ENCODE data around the gene MLPH.

Gene MLPH

GRCh38 chr2:237549216-237549615 lies 62.2 kb downstream of the MLPH start:
- no peak for DNase-seq

GRCh38 chr2:237549643-237550415 lies 62.8 kb downstream of the MLPH start:
- no peak for DNase-seq

GRCh38 chr2:237551071-237551574 lies 64.1 kb downstream of the MLPH start:
- DNase-seq: no peak

GRCh38 chr2:237552908-237553307 lies 65.9 kb downstream of the MLPH start:
- no peak for DNase-seq

- DNase-seq: no peak
Observed at GRCh38 chr2:237553948-237554347, 66.9 kb downstream of the MLPH start.

- no peak for DNase-seq
Observed at GRCh38 chr2:237555560-237555959, 68.5 kb downstream of the MLPH start.

- DNase-seq: no peak
Observed at GRCh38 chr2:237556773-237557632, 70.0 kb downstream of the MLPH start.

GRCh38 chr2:237557633-237558015 lies 70.6 kb downstream of the MLPH start:
- DNase-seq: no peak

GRCh38 chr2:237558961-237559641 lies 72.0 kb downstream of the MLPH start:
- DNase-seq: no peak

- no peak for DNase-seq
Observed at GRCh38 chr2:237561221-237561620, 74.2 kb downstream of the MLPH start.

GRCh38 chr2:237563816-237564215 lies 76.8 kb downstream of the MLPH start:
- no peak for DNase-seq

GRCh38 chr2:237564526-237565131 lies 77.6 kb downstream of the MLPH start:
- no peak for DNase-seq

- no peak for DNase-seq
Observed at GRCh38 chr2:237565974-237566373, 78.9 kb downstream of the MLPH start.

- no peak for DNase-seq
Observed at GRCh38 chr2:237566401-237567235, 79.6 kb downstream of the MLPH start, which contains the start of gene PRLH. Gene PRLH (plus strand): TSS chr2:237566574. CDS start chr2:237566574, 0 bp downstream.

- DNase-seq: no peak
Observed at GRCh38 chr2:237567276-237568029, 80.4 kb downstream of the MLPH start.

GRCh38 chr2:237568121-237568660 lies 81.1 kb downstream of the MLPH start:
- no peak for DNase-seq

- DNase-seq: no peak
Observed at GRCh38 chr2:237569041-237569440, 82.0 kb downstream of the MLPH start.

GRCh38 chr2:237569896-237570295 lies 82.8 kb downstream of the MLPH start:
- DNase-seq: no peak

GRCh38 chr2:237570776-237571335 lies 83.8 kb downstream of the MLPH start:
- no peak for DNase-seq

- no peak for DNase-seq
Observed at GRCh38 chr2:237571551-237571950, 84.5 kb downstream of the MLPH start.
